Sigmoid colon (tissue), 4 donors: ENCODE results near the gene CEBPG.

Experiments
- CTCF ChIP-seq, 4 experiments: fragments of 450-650 bp in 3 of 4; fragments of 200-600 bp in 1 of 4; IDR thresholded peaks; one replicate each; pipeline ENCODE4 v1.5.1; 2016 to 2019; ENCODE audit warnings: antibody characterized with exemption in 4 of 4, mild to moderate bottlenecking in 3 of 4, moderate library complexity in 2 of 4
- EP300 ChIP-seq, 4 donors: sonication (generic); formaldehyde crosslinking; IDR thresholded peaks; one replicate each; pipeline ENCODE4 v1.6.1; 2017; ENCODE audit warnings: antibody characterized with exemption in 4 of 4
- POLR2A ChIP-seq, 2 donors: fragments of 450-650 bp; IDR thresholded peaks; one replicate each; pipeline ENCODE4 v1.6.1; 2016; ENCODE audit warnings: antibody characterized with exemption in 2 of 2, mild to moderate bottlenecking in 2 of 2, moderate library complexity in 2 of 2
- POLR2AphosphoS5 ChIP-seq, 4 donors: sonication (generic); formaldehyde crosslinking; IDR thresholded peaks; one replicate each; pipeline ENCODE4 v1.6.1; 2017; ENCODE audit warnings: antibody characterized with exemption in 4 of 4

- TF ChIP-seq CTCF (IDR thresholded peaks at IDR 0.05) (no peak), POLR2A (IDR thresholded peaks at IDR 0.05) (no peak), POLR2AphosphoS5 (IDR thresholded peaks at IDR 0.05) (no peak), EP300 (IDR thresholded peaks at IDR 0.05) (no peak)
These were observed 10.8 kb upstream of the CEBPG start for GRCh38 chr19:33362508-33363228.
